ENCODE results near the gene TNFSF13.

The TNFSF13 gene

GRCh38 chr17:7574176-7574953 lies 15.8 kb downstream of the TNFSF13 start:
- DNase-seq (ENCODE audit: low read depth in 3 of 3) = no peak

- DNase-seq (ENCODE audit: low read depth in 3 of 3) = no peak
Observed at GRCh38 chr17:7575481-7575883, 16.9 kb downstream of the TNFSF13 start.

- DNase-seq (ENCODE audit: low read depth in 3 of 3) = no peak
Observed at GRCh38 chr17:7575959-7576358, 17.4 kb downstream of the TNFSF13 start.

- no peak for DNase-seq (ENCODE audit: low read depth in 3 of 3)
Observed at GRCh38 chr17:7576432-7576937, 17.9 kb downstream of the TNFSF13 start.

- DNase-seq (ENCODE audit: low read depth in 3 of 3) = no peak
Observed at GRCh38 chr17:7577327-7578199, 19.0 kb downstream of the TNFSF13 start.

GRCh38 chr17:7579001-7579833 lies 20.7 kb downstream of the TNFSF13 start, which contains the start of gene CD68:
CD68 (plus strand) TSS chr17:7579638; CDS start chr17:7579678, 40 bp downstream.
- DNase-seq (ENCODE audit: low read depth in 3 of 3) = peak in 2 of 3 experiments; percentile 57 to 64

GRCh38 chr17:7579834-7580603 lies 21.5 kb downstream of the TNFSF13 start:
- no peak for DNase-seq (ENCODE audit: low read depth in 3 of 3)

GRCh38 chr17:7580604-7581575 lies 22.3 kb downstream of the TNFSF13 start:
- no peak for DNase-seq (ENCODE audit: low read depth in 3 of 3)

- no peak for DNase-seq (ENCODE audit: low read depth in 3 of 3)
Observed at GRCh38 chr17:7582396-7583252, 24.1 kb downstream of the TNFSF13 start.

GRCh38 chr17:7583253-7584109 lies 24.9 kb downstream of the TNFSF13 start, which contains the start of gene MPDU1:
MPDU1 (plus strand) TSS chr17:7583852; CDS start chr17:7583863, 11 bp downstream.
- DNase-seq (ENCODE audit: low read depth in 3 of 3) = peak; percentile 83 to 89 (median 89)

GRCh38 chr17:7586673-7587419 lies 28.3 kb downstream of the TNFSF13 start:
- DNase-seq (ENCODE audit: low read depth in 3 of 3) = no peak

GRCh38 chr17:7587420-7588151 lies 29.0 kb downstream of the TNFSF13 start:
- no peak for DNase-seq (ENCODE audit: low read depth in 3 of 3)

GRCh38 chr17:7588553-7589203 lies 30.1 kb downstream of the TNFSF13 start:
- DNase-seq (ENCODE audit: low read depth in 3 of 3) = no peak

- DNase-seq (ENCODE audit: low read depth in 3 of 3) = peak in 2 of 3 experiments; percentile 45 to 49
Observed at GRCh38 chr17:7589204-7589868, 30.8 kb downstream of the TNFSF13 start.
